HG02938 (cell line): ENCODE data around the gene TGFB2.

Experiments
- ATAC-seq: cut with Tn5 transposase; IDR thresholded peaks from one replicate; pipeline ENCODE4 v1.9.1; 2021; ENCODE audit warnings: mild to moderate bottlenecking, moderate library complexity; ENCODE audit not compliant: unreplicated experiment

TGFB2 gene

DNA sequence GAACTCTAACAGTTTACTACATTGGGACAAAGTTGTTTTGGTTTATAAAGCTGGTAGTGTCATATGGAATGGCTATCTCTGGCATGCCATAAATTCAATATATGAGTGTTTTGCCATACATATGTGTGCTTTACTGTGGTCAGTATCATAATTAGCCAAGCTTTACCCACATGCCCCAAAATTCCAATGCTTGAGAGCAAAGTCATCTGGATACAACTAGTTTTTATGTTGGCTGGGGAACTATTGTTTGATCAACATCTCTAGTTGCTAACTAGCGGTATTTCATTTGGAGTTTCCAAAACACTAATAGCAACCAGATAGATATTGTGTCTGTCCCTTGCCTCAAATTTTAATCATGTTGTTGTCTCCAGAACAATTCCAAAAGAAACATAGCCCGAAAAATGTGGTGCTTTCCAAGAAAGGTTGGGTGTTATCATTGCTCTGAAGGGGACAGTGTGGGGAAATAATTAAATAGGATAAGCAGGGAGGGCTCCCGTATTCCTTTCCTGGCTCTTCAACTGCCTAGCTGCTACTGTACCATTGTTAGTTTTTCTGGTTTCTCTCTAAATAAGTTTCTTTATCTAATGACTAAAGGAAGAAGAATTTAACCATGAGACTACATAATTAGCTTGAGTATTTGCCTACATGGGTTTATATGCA is 136.1 kb downstream of the TGFB2 start:
- no peak for ATAC-seq

DNA sequence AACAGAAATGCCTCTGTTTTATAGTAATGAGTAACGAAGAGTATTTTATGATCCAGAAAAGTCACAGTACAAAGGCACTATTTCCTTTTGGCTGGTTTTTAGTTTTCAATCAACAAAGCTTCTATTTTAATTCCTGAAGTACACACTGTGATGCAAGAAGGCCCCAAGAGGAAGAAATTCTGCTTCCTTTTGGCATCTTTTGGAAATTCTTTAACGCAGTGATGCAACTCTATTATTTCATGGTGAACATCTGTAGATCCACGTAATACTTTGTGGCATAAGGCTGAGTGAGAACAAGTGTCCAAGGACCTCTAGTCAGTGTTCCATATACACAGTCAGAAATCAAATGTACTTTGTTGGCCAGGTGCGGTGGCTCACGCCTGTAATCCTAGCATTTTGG is 137.5 kb downstream of the TGFB2 start:
- no peak for ATAC-seq

DNA sequence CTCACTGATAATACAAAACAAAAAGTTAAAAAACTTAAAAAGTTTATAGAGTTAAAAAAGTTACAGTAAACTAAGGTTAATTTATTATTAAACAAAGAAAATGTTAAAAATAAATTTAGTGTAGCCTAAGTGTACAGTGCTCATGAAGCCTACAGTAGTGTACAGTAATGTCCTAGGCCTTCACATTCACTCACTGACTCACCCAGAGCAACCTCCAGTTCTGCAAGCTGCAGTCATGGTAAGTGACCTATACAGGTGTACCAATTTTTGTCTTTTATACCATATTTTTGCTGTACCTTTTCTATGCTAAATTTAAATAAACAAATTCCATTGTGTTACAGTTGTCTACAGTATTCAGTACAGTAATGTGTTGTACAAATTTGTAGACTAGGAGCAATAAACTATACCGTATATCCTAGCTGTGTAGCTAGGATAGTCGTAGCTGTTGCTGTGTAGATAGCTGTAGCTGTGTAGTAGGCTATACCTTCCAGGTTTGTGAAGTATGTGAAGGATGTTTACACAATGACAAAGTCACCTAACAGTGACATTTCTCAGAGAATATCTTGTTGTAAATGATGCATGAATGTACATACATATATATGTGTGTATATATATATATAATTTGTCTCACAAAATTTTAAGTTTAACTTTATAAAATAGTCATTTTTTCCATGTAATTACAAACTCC is 140.2 kb downstream of the TGFB2 start:
- no peak for ATAC-seq

DNA sequence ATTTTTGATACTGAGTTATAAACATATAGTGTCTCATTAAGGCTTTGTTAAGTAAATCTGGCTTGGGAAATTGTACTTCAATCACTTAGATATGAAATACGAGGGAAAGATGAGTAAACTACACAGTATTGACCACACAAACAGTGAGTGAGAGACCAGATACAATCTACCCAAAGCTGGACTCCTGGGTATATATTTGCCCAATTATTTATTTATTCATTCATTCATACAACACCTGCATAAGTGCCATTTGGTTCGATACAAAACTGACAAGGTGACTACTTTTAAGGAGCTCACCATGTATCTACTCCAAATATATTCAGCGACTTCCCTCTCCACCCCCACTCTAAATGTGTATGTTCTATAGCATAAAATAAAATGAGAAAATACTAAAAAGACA is 143.4 kb downstream of the TGFB2 start:
- ATAC-seq: no peak

GRCh38 chr1:218488986-218489385 is 143.8 kb downstream of the TGFB2 start:
- ATAC-seq: no peak

- no peak for ATAC-seq
Observed at GRCh38 chr1:218490406-218490922, 145.3 kb downstream of the TGFB2 start.

- ATAC-seq: no peak
Observed at GRCh38 chr1:218492874-218493273, 147.7 kb downstream of the TGFB2 start.

GRCh38 chr1:218493986-218494385 is 148.8 kb downstream of the TGFB2 start:
- ATAC-seq: no peak
